GM12875 (cell line): ENCODE results near the gene CREBZF.
A peak's percentile ranks its signal among the peaks of the same experiment; 100 is the strongest.
"Not testable (repeated sequence)": the region's sequence is repeated elsewhere in the genome, so short reads cannot be mapped to it uniquely, and the experiment has no call there.

Source experiments
- H3K4me3 ChIP-seq: one replicate; pipeline ENCODE4 v1.5.1; 2011; ENCODE audit warnings: low read depth, low read length, control low read depth
- CTCF ChIP-seq: IDR thresholded peaks from 2 replicates; pipeline ENCODE4 v1.5.1; 2011; ENCODE audit warnings: low read depth, mild to moderate bottlenecking, control low read depth, inconsistent platforms, low read length, moderate library complexity, borderline replicate concordance; ENCODE audit not compliant: insufficient read depth

Gene CREBZF

DNA sequence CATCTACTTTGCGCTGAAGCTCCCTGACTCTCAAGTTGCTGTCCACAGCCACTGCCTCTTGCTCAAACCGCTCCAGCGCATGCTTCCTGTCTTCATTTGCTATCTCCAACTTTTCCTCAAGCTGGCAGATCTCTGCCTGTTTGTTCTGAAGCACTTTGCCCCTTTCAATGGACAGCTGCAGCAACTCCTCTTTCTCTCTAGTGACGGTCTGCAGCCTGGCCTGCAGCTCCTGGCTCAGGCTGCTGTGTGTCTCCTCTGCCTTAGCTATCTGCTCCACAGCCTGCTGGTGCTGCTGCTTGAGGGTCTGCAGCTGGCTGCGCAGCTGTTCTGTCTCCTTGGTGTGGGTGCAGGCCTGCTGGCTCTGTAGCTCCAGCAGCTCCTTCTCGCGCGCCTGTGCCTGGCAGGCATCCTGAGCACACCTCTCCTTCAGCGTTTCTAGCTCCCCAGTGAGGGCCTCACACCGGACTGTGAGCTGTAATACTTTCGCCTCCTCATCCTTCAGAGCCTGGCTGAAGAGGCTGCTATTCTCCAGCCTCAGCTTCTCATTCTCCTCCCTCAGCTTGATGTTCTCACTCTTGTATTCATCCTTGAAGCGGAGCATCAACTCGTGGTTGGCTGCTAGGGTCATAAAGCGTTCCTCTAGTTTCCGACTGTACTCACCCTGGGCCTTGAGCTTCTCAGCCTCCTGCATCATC, 20.3 kb upstream of the CREBZF start:
- no peak for TF ChIP-seq CTCF
- H3K4me3 ChIP-seq: no peak overlapping the region

DNA sequence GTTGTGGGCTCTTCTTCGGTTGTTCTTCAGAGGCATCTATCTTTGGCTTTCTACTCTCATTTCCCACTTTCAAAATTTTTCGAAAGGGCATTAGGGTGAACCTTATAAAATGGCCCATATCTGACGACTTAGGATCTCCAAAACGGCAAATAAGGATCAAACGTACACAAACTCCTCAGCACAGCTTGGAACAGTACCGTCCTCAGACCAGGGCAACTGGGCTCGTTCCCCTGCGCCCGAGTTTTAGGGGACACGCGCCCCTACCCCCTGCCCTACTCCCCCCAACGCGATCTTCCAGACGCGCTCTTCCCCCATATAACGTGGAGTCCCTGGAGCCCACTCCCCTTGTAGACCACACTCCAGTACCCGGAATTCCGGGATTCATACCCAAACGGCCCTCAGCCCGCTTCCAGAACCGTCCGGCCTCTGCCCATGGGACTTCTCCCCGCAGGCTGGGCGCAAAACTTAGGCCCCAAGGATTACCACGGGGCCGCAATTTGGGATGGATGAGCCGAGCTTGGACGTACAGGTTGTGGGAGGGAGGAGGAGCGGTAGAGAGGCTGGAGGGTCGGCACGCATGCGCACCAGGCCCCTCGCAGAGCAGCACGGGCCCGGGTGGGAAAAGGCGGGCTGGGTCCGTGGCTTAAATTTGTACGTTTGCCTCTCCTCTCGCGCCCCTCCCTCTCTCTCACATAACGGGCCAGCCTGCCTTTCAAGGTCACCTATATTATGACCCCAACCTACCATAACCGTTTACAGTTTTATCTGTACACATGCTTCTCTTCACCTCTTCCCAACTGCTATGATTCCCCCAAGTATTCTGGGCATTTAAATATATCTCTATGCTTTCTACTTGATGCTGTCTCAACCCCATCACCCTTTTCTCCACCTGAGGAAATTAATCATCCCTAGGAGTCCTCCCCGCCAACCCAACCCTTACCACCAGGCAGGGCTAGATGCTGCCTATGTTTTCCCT, 17.7 kb upstream of the CREBZF start:
- no peak for TF ChIP-seq CTCF
- H3K4me3 ChIP-seq: peak overlapping the region; percentile 47

DNA sequence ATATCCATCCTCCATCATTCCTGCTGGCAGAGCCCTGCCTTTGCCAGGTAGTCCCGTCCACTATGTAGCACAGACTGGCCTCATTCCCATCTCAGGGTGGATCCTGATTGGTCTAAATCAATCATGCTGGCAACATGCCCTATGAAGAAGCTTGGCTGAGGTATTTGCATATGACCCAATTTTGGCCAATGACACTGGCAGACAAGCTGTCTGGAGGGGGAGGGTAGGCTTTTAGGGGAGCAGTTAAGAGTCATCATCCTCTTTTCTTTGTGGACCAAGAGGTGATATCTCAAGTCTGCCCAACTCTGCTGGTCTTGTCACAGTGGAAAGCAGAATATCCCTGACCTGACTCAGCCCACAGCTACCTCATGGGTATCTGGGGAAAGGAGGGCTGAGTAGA, 16.0 kb upstream of the CREBZF start:
- no peak overlapping the region for H3K4me3 ChIP-seq
- TF ChIP-seq CTCF: no peak

- no peak for TF ChIP-seq CTCF
- H3K4me3 ChIP-seq: no peak overlapping the region
These were observed 14.6 kb upstream of the CREBZF start for GRCh38 chr11:85679576-85679975.

DNA sequence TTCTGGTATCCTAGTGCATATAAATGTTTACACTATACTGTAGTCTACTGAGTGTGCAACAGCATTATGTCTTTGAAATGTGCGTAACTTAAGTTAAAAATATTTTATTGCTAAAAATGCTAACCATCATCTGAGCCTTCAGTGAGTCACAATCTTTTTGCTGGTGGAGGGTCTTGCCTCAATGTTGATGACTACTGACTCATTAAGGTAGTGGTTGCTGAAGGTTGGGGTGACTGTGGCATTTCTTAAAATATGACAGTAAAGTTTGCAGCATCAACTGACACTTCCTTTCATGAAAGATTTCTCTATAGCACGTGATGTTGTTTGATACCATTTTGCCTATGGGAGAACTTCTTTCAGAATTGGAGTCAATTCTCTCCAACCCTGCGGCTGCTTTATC, 8.5 kb upstream of the CREBZF start:
- H3K4me3 ChIP-seq: no peak overlapping the region
- no peak for TF ChIP-seq CTCF

DNA sequence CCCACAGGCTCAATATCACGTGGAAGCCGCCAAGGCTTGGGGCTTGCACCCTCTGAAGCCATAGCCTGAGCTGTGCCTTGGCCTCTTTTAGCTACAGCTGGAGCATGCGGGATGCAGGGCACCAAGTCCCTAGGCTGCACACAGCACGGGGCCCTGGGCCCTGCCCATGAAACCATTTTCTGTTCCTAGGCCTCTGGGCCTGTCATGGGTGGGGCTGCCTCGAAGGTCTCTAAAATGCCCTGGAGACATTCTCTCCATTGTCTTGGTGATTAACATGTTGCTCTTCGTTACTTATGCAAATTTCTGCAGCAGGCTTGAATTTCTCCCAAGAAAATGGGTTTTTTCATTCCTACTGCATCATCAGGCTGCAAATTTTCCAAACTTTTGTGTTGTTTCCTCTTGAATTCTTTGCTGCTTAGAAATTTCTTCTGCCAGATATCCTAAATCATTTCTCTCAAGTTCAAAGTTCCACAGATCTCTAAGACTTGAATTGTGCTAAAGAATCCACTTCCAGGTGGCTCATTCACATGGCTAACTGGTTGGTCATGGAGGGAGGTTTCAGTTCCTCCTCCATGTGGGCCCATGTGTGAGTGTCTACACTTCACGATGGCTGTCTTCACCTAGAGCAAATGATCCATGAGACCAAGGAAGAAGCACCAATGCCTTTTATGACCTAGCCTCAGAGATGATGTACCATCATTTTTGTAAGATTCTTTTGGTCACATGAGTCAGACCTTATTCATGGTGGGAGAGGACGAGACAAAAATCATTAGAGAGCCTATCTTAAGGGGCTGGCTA, 7.4 kb upstream of the CREBZF start:
- TF ChIP-seq CTCF: no peak
- no peak overlapping the region for H3K4me3 ChIP-seq

DNA sequence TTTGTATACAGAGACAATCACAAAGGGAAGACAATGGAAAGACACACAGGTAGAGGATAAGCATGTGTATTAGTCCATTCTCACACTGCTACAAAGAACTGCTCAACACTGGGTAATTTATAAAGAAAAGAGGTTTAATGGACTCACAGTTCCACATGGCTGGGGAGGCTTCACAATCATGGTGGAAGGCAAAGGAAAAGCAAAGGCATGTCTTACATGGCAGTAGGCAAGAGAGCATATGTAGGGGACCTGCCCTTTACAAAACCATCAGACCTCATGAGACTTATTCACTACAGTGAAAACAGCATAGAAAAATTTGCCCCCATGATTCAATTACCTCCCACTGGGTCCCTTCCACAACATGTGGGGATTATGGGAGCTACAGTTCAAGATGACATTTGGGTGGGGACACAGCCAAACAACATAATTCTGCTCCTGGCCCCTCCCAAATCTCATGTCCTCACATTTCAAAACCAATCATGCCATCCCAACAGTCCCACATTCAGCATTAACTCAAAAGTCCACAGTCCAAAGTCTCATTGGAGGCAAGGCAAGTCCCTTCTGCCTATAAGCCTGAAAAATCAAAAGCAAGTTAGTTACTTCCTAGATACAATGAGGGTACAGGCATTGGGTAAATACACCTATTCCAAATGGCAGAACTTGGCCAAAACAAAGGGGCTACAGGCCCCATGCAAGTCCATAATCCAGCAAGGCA, 6.2 kb upstream of the CREBZF start:
- H3K4me3 ChIP-seq: not testable (repeated sequence)
